NCI-H2029 treated with DMSO at 0.1 percent for 48 hours (cell line): ENCODE results near the gene CCDC74A.
"Not testable (repeated sequence)": the region's sequence is repeated elsewhere in the genome, so short reads cannot be mapped to it uniquely, and the experiment has no call there.

Experiments used
- DNase-seq: peaks from one replicate; lab custom pipeline; 2025; lab: John Stamatoyannopoulos, UW

Gene CCDC74A

GRCh38 chr2:131566371-131566770 lies 38.7 kb downstream of the CCDC74A start:
- DNase-seq: no peak

- DNase-seq: no peak
Observed at GRCh38 chr2:131567891-131568290, 40.2 kb downstream of the CCDC74A start.

- not testable (repeated sequence) for DNase-seq
Observed at GRCh38 chr2:131568401-131568800, 40.7 kb downstream of the CCDC74A start.

GRCh38 chr2:131572175-131572574 lies 44.5 kb downstream of the CCDC74A start:
- DNase-seq: no peak

- DNase-seq: no peak
Observed at GRCh38 chr2:131577812-131578211, 50.1 kb downstream of the CCDC74A start.

- DNase-seq: no peak
Observed at GRCh38 chr2:131580187-131580586, 52.5 kb downstream of the CCDC74A start.
